HG02870 (cell line): ENCODE data around the gene PPIG.
"Not testable (repeated sequence)": the region's sequence is repeated elsewhere in the genome, so short reads cannot be mapped to it uniquely, and the experiment has no call there.

Source experiments
- ATAC-seq: cut with Tn5 transposase; IDR thresholded peaks from one replicate; pipeline ENCODE4 v1.9.1; 2021; ENCODE audit warnings: mild to moderate bottlenecking, moderate library complexity; ENCODE audit not compliant: unreplicated experiment

Gene PPIG

GRCh38 chr2:169584005-169584877, at the start of gene PPIG:
PPIG (plus strand) TSS chr2:169584351; CDS start chr2:169604042, 19,691 bp downstream.
- peak; percentile 92 for ATAC-seq

GRCh38 chr2:169539460-169539859, 44.7 kb upstream of the PPIG start:
- ATAC-seq = not testable (repeated sequence)

- no peak for ATAC-seq
Measured at GRCh38 chr2:169540146-169540545, 44.0 kb upstream of the PPIG start.

GRCh38 chr2:169542433-169542832, 41.7 kb upstream of the PPIG start:
- no peak for ATAC-seq

- ATAC-seq = no peak
Measured at GRCh38 chr2:169546756-169547155, 37.4 kb upstream of the PPIG start.

- no peak for ATAC-seq
Measured at GRCh38 chr2:169561364-169561763, 22.8 kb upstream of the PPIG start.

- not testable (repeated sequence) for ATAC-seq
Measured at GRCh38 chr2:169562084-169562483, 22.1 kb upstream of the PPIG start.

- ATAC-seq = no peak
Measured at GRCh38 chr2:169562519-169562918, 21.6 kb upstream of the PPIG start.

GRCh38 chr2:169565686-169566085, 18.5 kb upstream of the PPIG start:
- no peak for ATAC-seq

GRCh38 chr2:169569948-169570347, 14.2 kb upstream of the PPIG start:
- no peak for ATAC-seq

GRCh38 chr2:169570752-169571151, 13.4 kb upstream of the PPIG start:
- ATAC-seq = not testable (repeated sequence)

- no peak for ATAC-seq
Measured at GRCh38 chr2:169571571-169571970, 12.6 kb upstream of the PPIG start.

- ATAC-seq = no peak
Measured at GRCh38 chr2:169572189-169572588, 12.0 kb upstream of the PPIG start.

GRCh38 chr2:169572821-169573159, 11.4 kb upstream of the PPIG start:
- no peak for ATAC-seq

- ATAC-seq = peak; percentile 95
Measured at GRCh38 chr2:169573160-169573973, 10.8 kb upstream of the PPIG start, which contains the start of gene FASTKD1. FASTKD1 (minus strand) TSS chr2:169573865; CDS start chr2:169572029, 1,836 bp downstream.

- ATAC-seq = no peak
Measured at GRCh38 chr2:169573974-169574299, 10.2 kb upstream of the PPIG start.

GRCh38 chr2:169574539-169574938, 9.6 kb upstream of the PPIG start:
- not testable (repeated sequence) for ATAC-seq

- not testable (repeated sequence) for ATAC-seq
Measured at GRCh38 chr2:169575264-169575663, 8.9 kb upstream of the PPIG start.

GRCh38 chr2:169579044-169579443, 5.1 kb upstream of the PPIG start:
- ATAC-seq = no peak

GRCh38 chr2:169582552-169583266, 1.4 kb upstream of the PPIG start:
- ATAC-seq = not testable (repeated sequence)

GRCh38 chr2:169583518-169583917, 633 bp upstream of the PPIG start:
- no peak for ATAC-seq
